GM12878 (cell line): Measurements from ENCODE around the gene ATP6V0E1. TPM values are rescaled to one million over a fixed set of nuclear protein-coding genes. Genes with fewer than 3 reads are reported as not detected.

Source experiments
- ATF2 ChIP-seq: IDR thresholded peaks from 2 replicates; pipeline ENCODE4 v1.6.1; 2012; ENCODE audit warnings: low read length, inconsistent platforms
- BCLAF1 ChIP-seq: fragments of 450-650 bp; IDR thresholded peaks from 2 replicates; pipeline ENCODE4 v1.6.1; 2017; ENCODE audit warnings: antibody characterized with exemption, mild to moderate bottlenecking, moderate library complexity
- DPF2 ChIP-seq: fragments of 450-650 bp; IDR thresholded peaks from 2 replicates; pipeline ENCODE4 v1.6.1; 2017; ENCODE audit warnings: mild to moderate bottlenecking
- EGR1 ChIP-seq, 2 experiments: IDR thresholded peaks; 1 replicate in 1 of 2; 2 replicates in 1 of 2; pipeline ENCODE4 v1.6.1; 2011 to 2012; ENCODE audit warnings: low read depth in 2 of 2, low read length in 2 of 2, borderline replicate concordance in 1 of 2, mild to moderate bottlenecking in 1 of 2, moderate library complexity in 1 of 2
- PAX5 ChIP-seq: IDR thresholded peaks from 2 replicates; pipeline ENCODE4 v1.6.1; 2011; ENCODE audit warnings: low read depth, low read length, borderline replicate concordance
- SMC3 ChIP-seq: IDR thresholded peaks from 2 replicates; pipeline ENCODE4 v1.6.1; 2011; ENCODE audit warnings: low read length, improper control_type of control experiment, borderline replicate concordance
- SPI1 ChIP-seq: IDR thresholded peaks from 2 replicates; pipeline ENCODE4 v1.6.1; 2011; ENCODE audit warnings: low read depth, mild to moderate bottlenecking, low read length, moderate library complexity, borderline replicate concordance; ENCODE audit not compliant: insufficient read depth
- TBL1XR1 ChIP-seq: IDR thresholded peaks from 2 replicates; pipeline ENCODE4 v1.6.1; 2012; ENCODE audit warnings: low read depth, low read length, improper control_type of control experiment
- ZNF24 ChIP-seq: fragments of 450-650 bp; IDR thresholded peaks from 2 replicates; pipeline ENCODE4 v1.6.1; 2017; ENCODE audit warnings: antibody characterized with exemption, mild to moderate bottlenecking
- ZNF384 ChIP-seq: IDR thresholded peaks from 2 replicates; pipeline ENCODE4 v1.6.1; 2012; ENCODE audit warnings: low read depth, mild to moderate bottlenecking, low read length, improper control_type of control experiment, borderline replicate concordance
- polyA plus RNA-seq, 11 experiments: library from polyadenylated mRNA; depleted of rRNA in 4 of 11; unstranded in 6 of 11; stranded (reverse) in 5 of 11; fragments of >200 nt; fragmentation: Nextera tagmentation in 4 of 11; fragmentation: Illumina TruSeq in 1 of 11; extraction: Ambion mirVana in 4 of 11; extraction: Trizol in 1 of 11; gene quantifications; 1 replicate in 1 of 11; 2 replicates in 10 of 11; pipeline versions ENCODE4 v1.2.1 to v1.2.3, GENCODE V29; 2011 to 2016; ENCODE audit warnings: inconsistent platforms in 2 of 11, missing spikeins in 2 of 11, low read depth in 1 of 11
- total RNA-seq, 4 experiments: library from RNA; depleted of rRNA in 3 of 4; stranded (reverse); fragments of >200 nt in 3 of 4; fragmentation: Illumina TruSeq in 1 of 4; extraction: Trizol in 1 of 4; gene quantifications; 2 replicates each; pipeline versions ENCODE4 v1.2.1 to v1.2.3, GENCODE V29; 2013 to 2021

The ATP6V0E1 gene
- total and polyA plus RNA-seq, 10 of the 15 experiments (the other 5 are each of a cell fraction or from before 2014, with no cell fraction given), result 143 to 787 (median 306) TPM

- no peak for TF ChIP-seq BCLAF1
- peak; percentile 35; the same call in 1 of the 2 replicates for TF ChIP-seq ATF2
- peak; percentile 78 for TF ChIP-seq ZNF384
- TF ChIP-seq DPF2, result 0 out of 2 replicates have a peak, but pooled peaks have one; percentile 9
- peak; percentile 60 for TF ChIP-seq SMC3
- 0 out of 3 replicates have a peak, but pooled peaks of 1 of the 2 experiments have one; percentile 13 for TF ChIP-seq EGR1 (IDR thresholded peaks at IDR 0.05; ENCODE audit: borderline replicate concordance in 1 of 2, low read depth in 2 of 2, low read length in 2 of 2)
- peak; percentile 86 for TF ChIP-seq SPI1
- no peak for TF ChIP-seq TBL1XR1
- TF ChIP-seq ZNF24, result 0 out of 2 replicates have a peak, but pooled peaks have one; percentile 38
- no peak for TF ChIP-seq PAX5
These were observed 828 bp downstream of the ATP6V0E1 start (continued) for GRCh38 chr5:172984244-172984953.
